Tibial artery (tissue), 4 donors: ENCODE measurements around the gene TUBA8.
A peak's percentile ranks its signal among the peaks of the same experiment; 100 is the strongest.
"Not testable (repeated sequence)": the region's sequence is repeated elsewhere in the genome, so short reads cannot be mapped to it uniquely, and the experiment has no call there.

ENCODE experiments used
- DNase-seq, 2 donors: peaks; one replicate each; pipeline ENCODE4 v3.0.0-alpha.2; 2019
- H3K27ac ChIP-seq, 2 donors: fragments of 200-600 bp; sonication (generic) in 1 of 2; 1 replicate in 1 of 2; 2 replicates in 1 of 2; pipeline ENCODE4 v1.5.1; 2018 to 2019; ENCODE audit warnings: mild to moderate bottlenecking in 1 of 2
- H3K27me3 ChIP-seq, 2 donors: fragments of 200-600 bp; sonication (generic) in 1 of 2; one replicate each; pipeline versions ENCODE4 v1.5.1 to v1.6.0; 2016 to 2019
- H3K36me3 ChIP-seq, 3 donors: fragments of 200-600 bp; sonication (generic) in 2 of 3; one replicate each; pipeline ENCODE4 v1.5.1; 2016 to 2019; ENCODE audit warnings: mild to moderate bottlenecking in 2 of 3
- H3K4me1 ChIP-seq, 4 donors: fragments of 200-600 bp; sonication (generic) in 2 of 4; 1 replicate in 3 of 4; 2 replicates in 1 of 4; pipeline ENCODE4 v1.5.1; 2016 to 2019
- H3K4me3 ChIP-seq, 2 donors: fragments of 200-600 bp; sonication (generic) in 1 of 2; 1 replicate in 1 of 2; 2 replicates in 1 of 2; pipeline ENCODE4 v1.5.1; 2018 to 2019; ENCODE audit warnings: mild to moderate bottlenecking in 2 of 2
- H3K9me3 ChIP-seq, 3 donors: fragments of 200-600 bp; sonication (generic) in 1 of 3; one replicate each; pipeline ENCODE4 v1.5.1; 2016 to 2019
- CTCF ChIP-seq, 2 experiments: fragments of 200-600 bp in 1 of 2; fragments of 450-650 bp in 1 of 2; IDR thresholded peaks; one replicate each; pipeline ENCODE4 v1.5.1; 2017 to 2019; ENCODE audit warnings: antibody characterized with exemption in 2 of 2, mild to moderate bottlenecking in 1 of 2, moderate library complexity in 1 of 2
- intact Hi-C: fragments of 100-400 bp; cut with DNase I; formaldehyde crosslinking; loops from one replicate; pipeline ENCODE4 v1.15.0; 2023; ENCODE audit warnings: low total_unique reads

Gene TUBA8

GRCh38 chr22:18154821-18155390 is 44.3 kb downstream of the TUBA8 start:
- no peak overlapping the region for H3K4me3 ChIP-seq
- no peaks in the 10 kb centered on the region for H3K36me3 ChIP-seq
- intact Hi-C loops = no loop called here
- no peaks in the 10 kb centered on the region for H3K27me3 ChIP-seq
- H3K4me1 ChIP-seq = peaks cover 0 to 17% (median 10%) of the 10 kb centered on the region in 4 donors
- no peak for TF ChIP-seq CTCF (IDR thresholded peaks at IDR 0.05)
- no peak overlapping the region for H3K27ac ChIP-seq
- H3K9me3 ChIP-seq = no peaks in the 10 kb centered on the region
- no peak for DNase-seq

- DNase-seq, intact Hi-C loops: not testable (repeated sequence)
- H3K4me1 ChIP-seq = peaks cover 0 to 17% (median 9%) of the 10 kb centered on the region in 4 donors
Measured at GRCh38 chr22:18155546-18155945, 44.9 kb downstream of the TUBA8 start.

GRCh38 chr22:18156878-18157713 is 46.5 kb downstream of the TUBA8 start:
- intact Hi-C loops = no loop called here

More at GRCh38 chr22:18155546-18155945, 44.9 kb downstream of the TUBA8 start:
- H3K27ac ChIP-seq, H3K36me3 ChIP-seq, H3K9me3 ChIP-seq, H3K27me3 ChIP-seq, H3K4me3 ChIP-seq: not testable (repeated sequence)

GRCh38 chr22:18157714-18158028 is 47.1 kb downstream of the TUBA8 start:
- Histone ChIP-seq H3K27me3 (no peaks in the 10 kb centered on the region), H3K36me3 (no peaks in the 10 kb centered on the region), H3K9me3 (no peaks in the 10 kb centered on the region), H3K27ac (peak overlapping the region; percentile 13 to 17), H3K4me3 (no peak overlapping the region), H3K4me1 (peaks cover 0 to 17% (median 6%) of the 10 kb centered on the region in 4 donors)
- no peak for TF ChIP-seq CTCF (IDR thresholded peaks at IDR 0.05)
- no peak for DNase-seq
- intact Hi-C loops = no loop called here

More at GRCh38 chr22:18156878-18157713, 46.5 kb downstream of the TUBA8 start:
- Histone ChIP-seq H3K27ac (peak overlapping the region; percentile 13 to 48), H3K36me3 (no peaks in the 10 kb centered on the region), H3K4me1 (peaks cover 0 to 17% (median 6%) of the 10 kb centered on the region in 4 donors), H3K4me3 (no peak overlapping the region), H3K9me3 (no peaks in the 10 kb centered on the region), H3K27me3 (no peaks in the 10 kb centered on the region)
- peak; percentile 78 to 83 for DNase-seq
- peak; percentile 57 to 66 for TF ChIP-seq CTCF (IDR thresholded peaks at IDR 0.05)

- peaks cover 0 to 17% (median 6%) of the 10 kb centered on the region in 4 donors for H3K4me1 ChIP-seq
- H3K4me3 ChIP-seq, DNase-seq, H3K9me3 ChIP-seq, H3K36me3 ChIP-seq, H3K27me3 ChIP-seq, H3K27ac ChIP-seq, intact Hi-C loops: not testable (repeated sequence)
Measured at GRCh38 chr22:18160641-18161040, 50.0 kb downstream of the TUBA8 start.

GRCh38 chr22:18163843-18164242 is 53.2 kb downstream of the TUBA8 start:
- H3K4me1 ChIP-seq, H3K36me3 ChIP-seq, H3K27me3 ChIP-seq, H3K27ac ChIP-seq, H3K4me3 ChIP-seq, intact Hi-C loops, H3K9me3 ChIP-seq, DNase-seq: not testable (repeated sequence)

- H3K27ac ChIP-seq, H3K27me3 ChIP-seq, DNase-seq, H3K9me3 ChIP-seq, H3K4me3 ChIP-seq, intact Hi-C loops, H3K4me1 ChIP-seq: not testable (repeated sequence)
- peaks cover 0 to 16% (median 13%) of the 10 kb centered on the region in 3 donors for H3K36me3 ChIP-seq
Measured at GRCh38 chr22:18164584-18164983, 54.0 kb downstream of the TUBA8 start.

GRCh38 chr22:18165356-18165755 is 54.7 kb downstream of the TUBA8 start:
- H3K27me3 ChIP-seq, H3K27ac ChIP-seq, H3K9me3 ChIP-seq, DNase-seq, H3K4me1 ChIP-seq, H3K4me3 ChIP-seq, intact Hi-C loops: not testable (repeated sequence)
- H3K36me3 ChIP-seq = peaks cover 0 to 18% (median 13%) of the 10 kb centered on the region in 3 donors

GRCh38 chr22:18170284-18170683 is 59.7 kb downstream of the TUBA8 start:
- H3K27ac ChIP-seq, H3K27me3 ChIP-seq, H3K9me3 ChIP-seq, intact Hi-C loops, H3K4me1 ChIP-seq, H3K4me3 ChIP-seq, DNase-seq: not testable (repeated sequence)
- peaks cover 0 to 18% (median 13%) of the 10 kb centered on the region in 3 donors for H3K36me3 ChIP-seq

GRCh38 chr22:18172203-18172602 is 61.6 kb downstream of the TUBA8 start:
- H3K4me3 ChIP-seq, intact Hi-C loops, H3K9me3 ChIP-seq, DNase-seq, H3K27me3 ChIP-seq, H3K4me1 ChIP-seq, H3K27ac ChIP-seq: not testable (repeated sequence)
- H3K36me3 ChIP-seq = peaks cover 0 to 18% (median 13%) of the 10 kb centered on the region in 3 donors

- H3K4me3 ChIP-seq, H3K27me3 ChIP-seq, intact Hi-C loops, H3K9me3 ChIP-seq, H3K27ac ChIP-seq, DNase-seq, H3K4me1 ChIP-seq: not testable (repeated sequence)
- H3K36me3 ChIP-seq = peaks cover 0 to 17% (median 13%) of the 10 kb centered on the region in 3 donors
Measured at GRCh38 chr22:18172776-18173175, 62.2 kb downstream of the TUBA8 start.
